HG02678 (cell line): ENCODE data around the gene CENPP.
"Not testable (repeated sequence)": the region's sequence is repeated elsewhere in the genome, so short reads cannot be mapped to it uniquely, and the experiment has no call there.

Experiments
- ATAC-seq: cut with Tn5 transposase; IDR thresholded peaks from one replicate; pipeline ENCODE4 v1.9.1; 2021; ENCODE audit warnings: mild to moderate bottlenecking, moderate library complexity; ENCODE audit not compliant: unreplicated experiment

CENPP gene

GRCh38 chr9:92611621-92612285, 286.0 kb downstream of the CENPP start:
- no peak for ATAC-seq

- no peak for ATAC-seq
These were observed 286.5 kb downstream of the CENPP start for GRCh38 chr9:92612292-92612691.

GRCh38 chr9:92612816-92613215, 287.1 kb downstream of the CENPP start:
- ATAC-seq, result no peak

DNA sequence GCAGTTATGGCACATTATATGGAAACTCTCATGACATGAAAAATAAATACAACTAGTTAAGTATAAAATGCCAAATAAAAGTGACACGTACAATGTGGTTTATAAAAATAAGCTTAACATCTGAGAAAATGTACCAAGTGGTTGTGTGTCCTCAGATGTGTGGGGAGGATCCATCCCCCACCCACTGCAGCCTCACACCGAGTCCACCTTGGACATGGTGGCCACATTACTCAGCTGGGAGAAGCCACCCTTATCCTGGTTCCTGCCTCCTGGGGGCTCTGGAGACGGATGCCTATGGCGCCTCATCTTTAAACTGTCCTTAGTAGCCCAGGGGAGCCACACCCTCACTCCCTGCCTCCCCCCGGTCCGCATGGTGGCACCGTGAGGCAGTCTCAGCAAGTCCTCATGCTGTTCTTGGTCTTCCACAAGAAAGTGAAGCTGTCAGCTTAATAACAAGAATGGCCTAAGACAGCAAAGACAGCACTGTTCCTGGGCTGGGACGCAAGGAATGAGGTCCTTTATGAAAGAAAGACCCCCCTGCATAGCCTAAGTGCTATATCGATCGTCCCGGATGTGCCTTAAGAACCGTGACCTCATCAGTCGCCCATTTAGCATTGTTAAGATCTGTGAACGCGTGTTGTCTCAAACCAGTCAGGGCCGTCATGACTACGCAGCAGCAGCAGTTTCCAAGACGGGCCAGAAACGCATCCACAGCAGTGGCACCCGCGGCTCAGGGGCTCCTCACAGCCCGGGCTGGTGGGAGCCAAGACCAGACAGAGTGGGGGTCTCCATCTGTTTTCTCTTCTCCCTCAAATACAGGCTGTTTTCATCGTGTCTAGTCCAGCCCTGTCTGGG, 287.7 kb downstream of the CENPP start:
- ATAC-seq, result no peak

DNA sequence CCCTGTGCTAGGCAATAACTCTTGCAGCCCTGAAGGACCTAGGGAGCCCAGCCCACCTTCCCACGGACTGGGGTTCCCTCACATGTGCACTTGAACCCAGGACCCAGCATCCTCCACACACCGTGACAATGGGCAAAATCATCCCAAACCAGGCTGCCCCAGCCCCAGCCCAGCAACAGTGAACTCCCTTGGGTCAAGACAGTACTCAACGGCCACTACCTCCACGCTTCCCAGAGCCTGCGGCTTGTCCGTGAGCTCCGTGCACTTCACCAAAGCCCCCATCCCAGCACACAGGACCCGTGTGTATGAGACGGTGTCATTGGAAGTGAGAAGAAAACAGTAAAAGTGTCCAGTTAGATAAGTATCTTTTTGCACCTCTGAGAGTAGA, 288.4 kb downstream of the CENPP start:
- no peak for ATAC-seq

- ATAC-seq, result no peak
These were observed 289.2 kb downstream of the CENPP start for GRCh38 chr9:92614763-92615461.

- no peak for ATAC-seq
These were observed 290.0 kb downstream of the CENPP start for GRCh38 chr9:92615790-92616189.

DNA sequence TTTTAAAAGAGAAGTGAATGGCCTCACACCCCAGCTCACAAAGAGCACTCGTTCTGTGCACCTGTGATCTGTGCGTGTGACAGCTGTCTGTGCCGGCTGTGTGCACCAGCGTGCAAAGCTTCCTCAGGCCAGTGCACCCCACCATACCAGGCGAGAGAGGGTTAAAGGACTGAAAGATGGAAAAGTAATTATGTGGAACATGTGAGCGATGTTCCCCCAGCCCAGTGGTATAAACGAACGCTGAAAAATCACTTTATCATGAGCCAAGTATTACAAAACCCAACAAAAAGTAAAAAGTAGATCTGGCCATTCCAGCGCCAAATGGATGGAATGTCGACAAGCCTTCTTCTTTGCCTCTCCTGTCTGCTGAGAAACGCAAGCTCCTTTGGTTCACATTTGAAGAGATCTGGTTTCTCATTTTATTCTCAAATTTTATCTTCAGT, 290.5 kb downstream of the CENPP start:
- ATAC-seq, result no peak

GRCh38 chr9:92616655-92617111, 290.9 kb downstream of the CENPP start:
- no peak for ATAC-seq

DNA sequence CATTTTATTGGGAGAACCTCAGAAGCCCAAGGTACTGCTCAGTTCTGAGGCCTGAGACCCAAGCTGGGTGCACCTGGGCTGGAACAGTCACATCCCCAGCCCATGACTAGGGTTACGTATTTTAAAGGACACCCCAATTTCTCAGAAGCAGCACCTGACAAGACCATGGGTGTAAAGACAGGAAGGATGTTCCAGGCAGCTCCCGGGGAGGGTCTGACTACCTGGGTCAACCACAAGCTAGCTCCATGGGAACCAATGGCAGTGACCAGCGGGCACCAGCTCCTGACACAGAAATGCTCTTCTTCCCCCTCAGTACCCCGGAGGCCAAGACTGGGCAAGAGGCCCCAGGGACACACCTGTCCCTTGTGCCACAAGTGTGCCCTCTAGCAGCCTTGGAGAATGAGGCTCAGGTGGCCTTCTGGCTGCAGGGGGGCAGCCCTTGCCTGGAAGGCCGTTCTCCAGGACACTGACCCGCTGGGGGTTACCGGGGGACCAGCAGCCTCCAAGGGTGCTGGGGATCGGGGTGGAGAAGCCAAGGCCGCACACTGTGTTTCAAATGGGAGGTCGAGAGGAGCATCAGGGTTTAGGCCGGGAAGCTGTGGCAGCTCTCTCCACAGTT, 291.6 kb downstream of the CENPP start:
- no peak for ATAC-seq

DNA sequence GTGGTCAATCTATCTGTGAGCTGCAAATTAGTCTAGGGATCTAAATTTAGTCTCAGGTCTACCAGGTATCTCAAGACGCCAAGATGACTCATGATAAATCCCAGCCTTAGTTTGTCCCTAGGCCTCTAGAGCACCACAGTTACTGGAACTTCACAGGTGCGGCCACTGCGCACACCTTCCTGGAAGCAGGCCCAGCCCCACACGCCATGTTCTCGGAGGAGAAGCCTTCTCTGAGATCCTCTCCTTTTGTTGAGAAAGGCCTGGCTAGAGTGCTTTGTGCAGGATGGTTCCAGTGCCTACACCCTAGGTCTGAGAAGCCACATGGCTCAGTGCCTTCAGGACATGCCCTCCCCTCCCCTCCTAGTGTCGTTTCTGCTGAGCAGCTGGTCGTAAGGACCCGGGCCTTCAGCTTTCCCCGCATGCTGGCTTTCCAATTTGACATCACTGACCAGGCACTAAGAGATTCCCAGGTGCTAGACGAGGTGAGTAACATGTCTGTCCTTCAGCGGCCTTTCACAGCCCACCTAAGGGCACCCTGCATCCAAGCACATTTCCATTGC, 292.3 kb downstream of the CENPP start:
- no peak for ATAC-seq

DNA sequence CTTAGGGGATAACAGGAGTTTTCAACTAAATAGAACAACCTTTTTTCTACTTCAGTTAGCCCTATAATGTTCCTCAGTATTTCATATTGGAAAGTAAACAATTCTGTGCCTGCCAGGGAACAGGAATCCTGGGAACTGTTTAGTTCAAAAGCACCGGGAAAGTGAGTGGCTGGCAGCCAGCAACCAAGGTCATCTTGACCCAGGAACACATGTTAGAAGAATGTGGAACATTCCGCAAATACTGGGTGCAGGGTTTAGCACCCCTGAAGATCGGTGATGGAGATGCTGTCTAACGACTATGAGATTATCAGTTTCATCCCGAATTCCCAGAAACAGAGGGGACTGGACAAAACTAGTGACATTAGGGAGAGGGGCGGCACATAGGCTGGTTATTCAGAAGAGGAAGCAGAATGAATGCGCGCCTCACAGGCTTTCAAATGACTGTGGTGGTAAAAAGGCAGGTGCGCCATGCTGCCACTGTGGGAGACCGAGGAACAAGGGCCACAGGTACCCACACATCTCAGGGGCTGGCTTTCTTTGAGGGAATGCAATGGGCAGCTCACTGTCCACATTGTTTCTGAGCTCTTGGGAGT, 293.0 kb downstream of the CENPP start:
- ATAC-seq, result no peak

DNA sequence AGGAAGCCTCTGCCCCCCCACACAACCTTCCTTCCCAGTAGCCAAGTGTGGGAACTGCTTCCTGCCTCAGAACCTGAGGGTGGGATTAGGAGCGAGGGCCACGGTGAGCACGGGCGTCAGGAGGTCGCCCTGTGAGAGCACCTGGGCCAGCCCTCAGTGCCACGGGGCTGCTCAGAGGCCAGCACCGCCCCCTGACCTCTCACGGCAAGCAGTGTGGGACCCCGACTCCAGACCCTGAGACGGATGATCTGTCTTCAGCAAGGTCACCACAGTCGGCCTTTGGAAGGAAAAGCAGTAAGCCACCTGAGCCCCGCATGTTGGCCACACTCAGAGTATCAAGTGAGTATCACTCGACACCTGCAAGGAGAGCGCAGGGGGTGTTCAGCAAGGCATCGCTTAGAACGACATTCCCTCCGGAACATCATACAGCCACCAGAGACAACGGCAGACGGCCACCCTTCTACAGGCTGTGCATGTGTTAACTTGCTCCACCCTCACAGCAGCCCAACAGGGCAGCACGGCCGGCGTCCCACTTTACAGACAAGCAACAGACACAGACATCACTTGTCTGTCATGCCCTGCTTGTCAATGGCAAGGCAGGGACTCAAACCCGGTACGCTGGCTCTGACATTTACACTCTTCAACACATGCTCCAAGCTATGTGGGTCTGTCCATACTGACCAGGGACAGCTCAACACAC, 294.0 kb downstream of the CENPP start:
- no peak for ATAC-seq

- no peak for ATAC-seq
These were observed 295.1 kb downstream of the CENPP start for GRCh38 chr9:92620845-92621244.

DNA sequence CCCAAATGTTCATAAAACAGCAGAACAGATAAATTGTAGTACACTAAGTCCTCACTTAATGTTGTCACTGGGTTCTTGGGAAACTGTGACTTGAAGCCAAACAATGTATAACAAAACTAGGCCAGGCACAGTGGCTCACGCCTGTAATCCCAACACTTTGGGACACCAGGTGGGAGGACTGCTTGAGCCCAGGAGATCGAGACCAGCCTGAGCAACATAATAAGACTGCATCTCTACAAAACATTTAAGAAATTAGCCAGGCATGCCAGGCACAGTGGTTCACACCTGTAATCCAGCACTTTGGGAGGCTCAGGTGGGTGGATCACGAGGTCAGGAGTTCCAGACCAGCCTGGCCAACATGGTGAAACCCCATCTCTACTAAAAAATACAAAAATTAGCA, 298.2 kb downstream of the CENPP start:
- not testable (repeated sequence) for ATAC-seq

GRCh38 chr9:92626484-92626883, 300.7 kb downstream of the CENPP start:
- ATAC-seq, result no peak

DNA sequence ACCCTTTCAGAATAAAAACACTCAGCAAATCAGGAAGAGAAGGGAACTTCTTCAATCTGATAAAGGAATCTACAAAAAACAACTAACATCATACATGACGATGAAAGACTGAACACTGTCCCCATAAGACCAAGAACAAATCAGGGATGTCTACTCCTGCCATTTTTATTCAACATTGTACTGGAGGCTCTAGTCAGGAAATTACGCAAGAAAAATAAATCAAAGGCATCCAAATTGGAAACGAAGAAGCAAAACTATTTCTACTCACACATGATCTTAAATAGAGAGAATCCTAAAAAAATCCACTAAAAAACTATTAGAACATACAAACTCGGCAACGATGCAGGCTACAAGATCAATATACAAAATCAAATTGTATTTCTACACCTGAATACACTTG, 301.9 kb downstream of the CENPP start:
- ATAC-seq, result no peak

DNA sequence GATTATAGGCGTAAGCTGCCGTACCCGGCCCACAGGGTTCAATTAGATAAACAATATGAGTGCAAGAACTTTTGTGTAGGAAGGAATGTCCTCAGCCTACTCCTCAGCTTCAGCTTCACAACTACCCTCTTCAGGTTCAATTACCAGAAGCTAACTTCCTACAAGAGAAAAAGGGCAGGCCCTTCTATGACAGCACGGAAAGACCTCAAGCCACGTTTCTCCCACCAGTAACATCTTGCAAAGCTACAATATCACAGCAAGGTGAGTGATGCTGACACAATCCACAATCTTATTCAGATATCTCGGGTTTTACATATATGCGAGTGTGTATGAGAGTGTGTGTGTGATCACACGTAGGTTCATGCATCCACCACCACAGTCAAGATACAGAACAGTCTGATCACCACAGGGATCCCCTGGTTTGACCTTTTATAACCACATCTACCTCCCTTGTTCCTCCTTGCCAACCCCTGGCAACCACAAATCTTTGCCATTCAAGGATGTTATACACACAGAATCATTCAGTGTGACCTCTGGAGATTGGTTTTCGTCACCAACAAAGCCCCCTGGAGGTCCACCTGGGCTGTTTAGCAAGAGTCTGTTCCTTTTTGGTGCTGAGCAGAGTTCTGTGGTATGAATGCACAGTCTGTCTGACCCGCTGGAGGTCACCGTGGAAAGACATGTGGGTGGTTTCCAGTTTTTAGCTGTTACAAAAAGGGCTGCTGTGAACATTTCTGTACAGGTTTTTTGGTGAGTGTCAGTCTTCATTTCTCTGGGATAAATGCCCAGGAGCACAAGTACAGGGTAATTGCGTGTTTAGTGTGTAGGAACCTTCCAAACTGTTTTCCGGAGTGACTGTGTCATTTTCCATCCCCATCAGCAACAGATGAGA, 305.9 kb downstream of the CENPP start:
- no peak for ATAC-seq

GRCh38 chr9:92632641-92633040, 306.9 kb downstream of the CENPP start:
- no peak for ATAC-seq
